GM21526 (cell line): ENCODE data around the gene DTWD2.

ENCODE experiments used
- ATAC-seq: cut with Tn5 transposase; IDR thresholded peaks from one replicate; pipeline ENCODE4 v1.9.1; 2021; ENCODE audit warnings: moderate library complexity; ENCODE audit not compliant: unreplicated experiment, low FRiP score

The DTWD2 gene, protein sequence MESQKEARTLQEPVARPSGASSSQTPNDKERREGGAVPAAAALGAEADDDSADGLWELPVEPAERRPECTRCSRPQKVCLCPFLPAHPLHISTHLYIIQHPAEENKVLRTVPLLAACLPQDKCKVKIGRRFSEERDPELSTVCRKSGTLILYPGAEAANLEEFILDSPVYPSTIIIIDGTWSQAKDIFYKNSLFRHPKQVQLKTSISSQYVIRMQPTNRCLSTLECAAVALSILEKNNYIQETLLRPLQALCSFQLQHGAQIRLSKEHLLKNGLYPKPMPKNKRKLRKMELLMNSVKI

DNA sequence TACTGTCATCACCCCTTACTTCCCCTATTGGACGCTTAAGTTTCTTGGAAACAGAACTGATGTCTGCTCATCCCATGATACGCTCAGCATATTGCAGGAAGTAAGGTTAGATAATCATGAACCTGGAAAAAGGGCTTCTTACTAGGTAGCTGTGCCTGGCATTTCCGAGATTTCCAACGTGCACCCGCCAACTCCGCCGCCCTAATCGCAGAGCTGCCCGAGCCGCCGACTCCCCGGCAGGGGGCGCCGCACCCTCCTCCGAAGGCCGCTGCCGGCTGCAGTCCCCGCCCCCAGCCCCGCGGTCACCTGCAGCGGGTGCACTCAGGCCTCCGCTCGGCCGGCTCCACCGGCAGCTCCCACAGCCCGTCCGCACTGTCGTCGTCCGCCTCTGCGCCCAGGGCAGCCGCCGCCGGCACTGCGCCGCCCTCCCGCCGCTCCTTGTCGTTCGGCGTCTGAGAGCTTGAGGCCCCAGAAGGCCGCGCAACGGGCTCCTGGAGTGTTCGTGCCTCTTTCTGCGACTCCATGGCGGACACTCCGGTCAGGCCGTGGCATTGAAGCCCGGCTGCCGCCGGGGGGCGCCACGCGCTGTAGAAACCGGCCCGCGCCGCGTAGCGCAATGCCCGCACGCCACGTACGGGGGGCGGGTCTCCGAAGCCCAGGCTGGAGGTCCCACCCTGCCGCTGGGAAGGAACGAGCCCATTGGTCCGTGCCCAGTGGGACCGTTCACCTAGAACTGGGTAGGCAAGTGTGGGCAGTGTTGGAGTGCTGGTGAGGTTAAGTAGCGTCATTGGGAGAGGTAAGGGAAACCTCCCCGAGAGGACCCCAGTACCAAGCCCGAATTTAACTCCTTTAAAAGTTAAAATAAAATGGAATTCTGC is at the start of gene DTWD2:
Gene DTWD2 (minus strand): TSS at position 560 of the 878 bp plus-strand sequence. CDS start 36 bp downstream, at position 524.
- ATAC-seq = peak; percentile 96

DNA sequence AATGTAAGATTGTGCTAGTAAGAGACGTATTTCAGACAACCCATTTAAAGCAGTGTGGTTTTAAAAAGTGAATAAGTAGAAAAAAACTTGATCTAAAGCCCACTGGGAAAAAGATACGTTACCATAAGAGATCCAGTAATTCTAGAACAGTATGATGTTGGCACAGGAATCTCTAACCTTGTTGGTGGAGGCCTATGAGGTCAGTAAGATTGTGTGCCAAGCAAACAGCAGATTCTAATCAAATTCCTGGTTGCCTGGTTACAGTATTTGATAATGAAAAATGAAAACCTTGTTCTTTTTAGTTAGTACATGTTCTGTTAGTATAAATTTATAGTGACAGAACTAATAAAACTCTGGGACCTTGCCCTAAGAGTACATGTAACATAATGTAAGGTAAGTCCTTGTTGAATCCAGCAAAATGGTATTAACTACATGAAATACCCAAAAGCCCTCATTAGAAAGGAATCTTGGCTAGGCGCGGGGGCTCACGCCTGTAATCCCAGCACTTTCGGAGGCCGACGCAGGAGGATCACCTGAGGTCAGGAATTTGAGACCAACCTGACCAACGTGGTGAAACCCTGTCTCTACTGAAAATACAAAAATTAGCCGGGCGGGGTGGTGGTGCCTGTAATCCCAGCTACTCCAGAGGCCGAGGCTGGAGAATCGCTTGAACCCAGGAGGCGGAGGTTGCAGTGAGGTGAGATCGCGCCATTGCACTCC is 49.3 kb upstream of the DTWD2 start:
- ATAC-seq = no peak

DNA sequence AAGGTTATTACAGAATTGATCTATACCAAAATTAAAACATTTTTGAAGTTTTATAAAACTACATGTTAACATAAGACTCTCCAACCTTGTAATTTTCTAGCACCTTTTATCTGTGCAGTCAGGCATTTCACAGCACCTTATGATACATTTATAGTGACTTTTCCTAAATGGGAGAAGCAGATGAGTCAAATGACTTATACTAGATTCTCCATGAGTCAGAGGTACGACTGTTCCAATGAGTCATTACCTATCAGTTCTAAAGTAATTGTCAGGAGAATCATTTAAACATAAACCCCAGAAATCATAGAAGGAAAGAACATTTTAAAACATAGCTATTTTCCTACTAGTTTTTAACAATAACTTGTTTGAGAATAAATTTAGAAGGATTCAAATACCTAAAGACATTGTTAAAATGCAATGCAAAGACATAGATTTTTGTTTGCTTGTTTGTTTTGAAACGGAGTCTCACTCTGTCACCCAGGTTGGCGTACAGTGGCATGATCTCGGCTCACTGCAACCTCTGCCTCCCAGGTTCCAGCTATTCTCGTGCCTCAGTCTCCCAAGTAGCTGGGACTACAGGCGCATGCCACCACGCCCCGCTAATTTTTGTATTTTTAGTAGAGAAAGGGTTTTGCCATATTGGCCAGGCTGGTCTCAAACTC is 47.9 kb upstream of the DTWD2 start:
- ATAC-seq = no peak

DNA sequence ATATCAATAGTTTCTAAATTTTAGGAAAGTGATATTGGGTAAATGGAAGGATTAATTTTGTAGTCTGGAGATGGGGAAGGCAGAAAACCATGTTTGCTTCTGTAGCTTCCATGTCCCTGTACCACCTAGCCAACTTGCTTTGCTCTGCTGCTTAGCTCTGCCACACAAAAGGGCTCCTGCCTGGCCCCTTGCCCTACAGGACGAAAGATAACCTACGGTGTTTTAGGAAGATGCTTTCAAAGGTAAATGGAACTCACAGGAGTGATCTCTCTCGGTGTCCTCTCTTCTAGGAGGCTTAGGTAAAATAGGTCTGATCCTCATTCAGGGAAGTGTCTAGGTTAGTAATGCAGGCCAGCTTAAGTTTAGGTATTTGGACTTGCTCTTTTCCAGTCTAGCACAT is 44.8 kb upstream of the DTWD2 start:
- ATAC-seq = no peak

DNA sequence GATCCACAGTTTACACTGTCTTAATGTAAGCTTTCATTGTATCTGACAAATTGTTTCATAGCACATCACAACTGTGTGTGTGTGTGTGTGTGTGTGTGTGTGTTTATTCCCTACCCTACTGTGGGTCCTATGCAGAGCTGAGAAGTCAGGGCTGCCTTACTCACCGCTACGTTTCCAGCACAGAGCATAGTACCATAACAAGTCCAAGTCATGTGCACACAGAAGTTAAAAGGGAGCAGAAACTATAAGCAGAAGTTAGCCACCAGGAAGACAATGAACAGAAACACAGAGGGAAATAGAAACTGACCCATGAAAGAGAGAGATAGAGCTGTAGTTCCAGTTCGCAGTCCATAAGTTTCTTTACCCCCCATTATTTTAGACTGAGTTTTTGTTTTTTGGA is 44.3 kb upstream of the DTWD2 start:
- ATAC-seq = peak; percentile 38

DNA sequence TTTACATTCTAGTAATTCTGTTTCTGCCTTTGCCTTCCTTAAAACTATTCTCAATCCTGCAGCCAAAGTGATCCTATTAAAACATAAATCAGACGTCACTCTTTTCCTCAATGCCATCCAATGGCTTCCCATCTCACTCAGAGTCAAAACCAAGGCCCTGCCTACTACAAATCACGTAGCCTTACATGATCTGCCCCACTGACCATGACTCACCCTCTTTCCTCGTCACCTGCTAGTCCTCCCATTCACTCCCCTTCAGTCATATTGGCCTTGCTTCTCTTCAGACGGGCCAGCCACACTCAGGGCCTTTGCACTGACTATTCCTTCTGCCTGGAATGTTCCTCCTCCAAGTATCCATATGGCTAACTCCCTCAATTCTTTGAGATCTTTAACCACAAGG is 43.6 kb upstream of the DTWD2 start:
- ATAC-seq = peak; percentile 46

DNA sequence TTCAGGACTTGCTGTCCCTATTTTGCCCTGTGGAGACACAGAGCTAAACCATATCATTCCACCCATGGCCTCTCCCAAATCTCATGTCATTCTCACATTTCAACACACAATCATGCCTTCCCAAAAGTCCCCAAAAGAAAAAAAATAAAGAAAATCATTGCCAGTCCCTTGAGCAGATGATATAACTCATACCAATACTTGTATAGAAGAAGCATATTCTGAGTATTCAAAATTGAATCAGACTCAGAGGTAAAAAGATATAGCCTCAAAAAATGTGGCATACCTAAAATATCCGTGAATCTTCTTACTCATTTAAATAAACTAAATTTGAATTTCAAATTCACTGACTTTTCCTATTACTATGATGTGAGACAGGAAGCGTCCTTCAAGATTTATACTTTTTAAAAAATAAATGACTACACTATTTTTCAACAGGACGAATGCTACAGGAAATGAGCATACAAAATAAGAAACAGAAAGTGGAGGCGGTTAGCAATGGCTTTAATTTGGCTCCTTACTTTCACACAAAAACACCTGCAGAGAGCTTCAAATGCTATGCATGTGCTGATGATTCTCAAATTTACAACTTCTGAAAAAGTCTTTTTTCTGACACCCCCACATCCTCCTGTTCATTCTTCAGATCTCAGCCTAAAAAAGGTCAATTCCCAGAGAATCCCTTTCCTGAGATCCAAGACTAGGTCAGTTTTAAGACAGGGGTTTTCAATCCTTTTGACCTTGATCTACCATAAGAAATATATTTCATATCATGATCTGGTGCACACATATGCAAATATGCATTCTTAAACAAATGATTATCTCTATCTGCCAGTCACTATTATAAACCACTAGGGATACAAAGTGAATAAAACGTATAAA is 42.9 kb upstream of the DTWD2 start:
- peak; percentile 82 for ATAC-seq

DNA sequence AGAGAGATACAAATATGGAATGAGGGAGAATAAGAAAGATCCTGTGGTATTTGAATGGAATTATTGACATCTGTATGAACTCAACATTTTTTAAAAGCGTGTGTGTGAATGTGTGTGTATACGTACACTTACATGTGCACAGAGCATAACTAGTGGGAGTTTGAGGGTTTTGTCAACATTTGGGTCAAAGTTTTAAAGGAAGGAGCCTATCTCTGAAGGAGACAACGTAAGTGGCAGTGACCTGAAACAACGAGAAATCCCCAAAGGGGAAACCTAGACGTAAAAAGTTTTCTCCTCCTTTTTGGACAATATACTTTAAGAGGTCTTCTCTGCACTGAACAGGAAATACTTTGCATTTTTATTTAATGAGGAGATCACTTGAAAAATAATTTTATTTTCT is 40.2 kb upstream of the DTWD2 start:
- no peak for ATAC-seq

DNA sequence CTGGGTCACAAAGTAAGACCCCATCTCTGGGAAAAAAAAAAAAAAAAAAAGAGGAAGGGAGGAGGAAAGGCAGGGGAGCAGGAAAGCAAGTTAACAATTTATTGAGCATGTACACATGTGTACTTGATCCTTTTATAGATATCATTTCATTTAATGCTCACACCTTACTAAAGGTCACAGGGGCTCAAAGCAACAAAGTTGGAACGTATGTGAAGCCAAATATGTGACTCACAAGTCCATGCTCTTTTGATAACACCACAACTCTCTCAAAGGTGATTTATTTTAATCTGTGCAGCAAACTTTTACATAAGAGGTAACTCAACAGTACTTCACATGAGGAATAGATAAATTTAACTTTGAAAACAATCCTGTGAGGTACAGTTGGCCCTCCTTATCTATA is 34.4 kb upstream of the DTWD2 start:
- ATAC-seq = no peak

DNA sequence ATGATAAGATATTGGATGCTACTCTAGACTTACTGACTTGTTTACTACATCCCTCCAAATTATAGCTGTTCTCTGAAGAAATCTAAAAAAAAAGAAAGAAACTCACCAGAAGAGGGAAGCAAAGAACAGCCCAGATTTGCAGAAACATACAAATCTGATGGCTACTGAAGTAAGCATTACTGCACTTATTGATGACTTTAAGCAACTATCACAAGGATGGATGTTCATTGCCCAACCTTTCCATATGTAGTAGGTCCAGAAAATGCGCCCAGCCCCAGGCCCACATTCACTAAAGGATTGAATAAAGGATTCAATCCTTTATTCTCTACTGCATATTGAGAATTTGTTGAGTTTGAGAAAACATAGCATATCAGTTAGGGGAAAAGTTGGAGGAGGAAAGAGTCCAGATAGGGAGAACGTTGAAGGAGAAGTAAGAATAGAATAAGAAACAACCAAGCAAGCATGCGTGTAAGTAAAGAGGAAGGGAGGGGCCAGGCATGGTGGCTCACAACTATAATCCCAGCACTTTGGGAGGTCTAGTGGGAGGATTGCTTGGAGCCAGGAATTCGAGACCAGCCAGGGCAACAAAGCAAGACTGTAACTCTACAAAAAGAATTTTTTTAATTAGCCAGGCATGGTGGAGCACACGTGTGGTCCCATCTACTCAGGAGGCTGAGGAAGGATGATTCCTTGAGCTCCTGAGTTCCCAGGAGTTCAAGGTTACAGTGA is 33.8 kb upstream of the DTWD2 start:
- ATAC-seq = peak; percentile 56

DNA sequence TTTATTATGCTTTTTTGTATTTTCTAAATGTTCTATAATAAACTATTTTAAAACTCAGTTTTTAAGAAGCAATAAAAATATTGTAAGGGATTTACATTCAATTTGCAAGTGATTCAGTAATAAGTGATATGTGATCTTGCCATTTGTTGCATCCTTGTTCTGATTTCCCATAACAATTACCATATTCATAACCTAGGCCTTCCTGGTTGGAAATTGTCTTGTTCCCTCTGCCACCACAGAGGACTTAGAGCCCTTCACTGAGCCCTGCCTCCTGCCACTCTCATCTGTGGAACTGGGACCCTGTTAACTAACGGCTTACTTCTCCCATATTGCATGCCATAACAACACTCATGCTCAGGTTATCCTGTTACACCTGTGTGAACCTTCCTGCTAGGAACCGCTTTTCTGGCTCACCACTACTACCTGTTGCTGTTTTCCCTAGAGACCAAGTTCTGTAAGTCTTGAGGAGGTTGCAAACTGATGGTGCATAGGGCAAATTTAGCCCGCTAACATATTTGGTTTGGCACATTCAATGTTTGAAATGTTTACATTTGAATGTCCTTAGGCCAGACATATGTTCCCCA is 32.9 kb upstream of the DTWD2 start:
- ATAC-seq = no peak

DNA sequence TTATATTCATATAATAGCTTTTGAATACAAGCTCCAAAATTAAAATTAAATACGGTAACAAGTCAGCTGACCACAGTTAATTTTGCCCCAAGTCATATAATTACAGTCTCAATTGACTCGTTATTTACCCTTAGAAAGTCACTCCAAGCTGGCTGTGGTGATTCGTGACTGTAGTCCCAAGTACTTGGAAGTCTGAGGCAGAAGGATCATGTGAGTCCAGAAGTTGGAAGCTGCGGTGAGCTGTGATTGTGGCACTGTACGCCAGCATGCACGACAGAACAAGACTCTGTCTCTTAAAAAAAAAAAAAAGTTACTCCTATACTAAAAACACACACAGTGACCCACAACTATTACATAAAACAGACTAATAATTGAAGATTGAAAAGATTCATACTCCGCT is 31.6 kb upstream of the DTWD2 start:
- ATAC-seq = no peak

DNA sequence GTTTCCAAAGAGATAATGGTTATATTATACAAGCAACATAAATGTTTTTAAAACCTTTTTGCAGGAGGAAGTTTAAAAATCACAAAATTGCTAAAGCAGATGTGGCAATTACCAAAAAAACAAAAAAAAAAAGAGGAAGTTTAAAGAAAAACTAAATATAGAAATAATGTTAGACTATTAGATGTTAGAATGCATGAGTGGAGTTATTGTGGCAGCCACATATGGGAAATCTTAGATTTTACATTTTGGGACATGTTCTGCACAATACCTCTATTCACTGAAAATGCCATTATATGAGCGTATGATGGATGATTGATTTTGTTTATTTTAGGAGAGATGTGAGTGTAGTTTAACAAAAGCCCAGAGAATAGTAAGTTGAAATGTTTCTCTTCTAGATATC is 31.2 kb upstream of the DTWD2 start:
- ATAC-seq = no peak

DNA sequence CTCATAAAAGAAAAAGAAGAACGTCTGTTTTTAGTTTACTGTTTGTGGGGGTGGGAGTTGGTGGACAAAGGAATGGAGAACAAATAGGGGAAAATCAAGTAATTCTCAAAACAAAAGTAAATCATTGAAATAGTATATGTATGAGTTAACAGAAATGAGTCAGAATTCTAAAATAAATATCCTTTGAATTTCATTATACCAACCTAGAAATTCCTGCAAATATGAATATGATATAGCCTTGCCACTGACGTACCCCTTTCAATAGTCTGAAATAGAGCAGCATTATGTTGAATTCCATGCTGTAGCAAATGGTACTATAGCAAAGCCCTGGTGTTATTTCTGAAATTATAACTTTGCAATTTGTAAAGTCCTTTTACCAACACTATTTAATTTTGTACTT is 29.6 kb upstream of the DTWD2 start:
- no peak for ATAC-seq

DNA sequence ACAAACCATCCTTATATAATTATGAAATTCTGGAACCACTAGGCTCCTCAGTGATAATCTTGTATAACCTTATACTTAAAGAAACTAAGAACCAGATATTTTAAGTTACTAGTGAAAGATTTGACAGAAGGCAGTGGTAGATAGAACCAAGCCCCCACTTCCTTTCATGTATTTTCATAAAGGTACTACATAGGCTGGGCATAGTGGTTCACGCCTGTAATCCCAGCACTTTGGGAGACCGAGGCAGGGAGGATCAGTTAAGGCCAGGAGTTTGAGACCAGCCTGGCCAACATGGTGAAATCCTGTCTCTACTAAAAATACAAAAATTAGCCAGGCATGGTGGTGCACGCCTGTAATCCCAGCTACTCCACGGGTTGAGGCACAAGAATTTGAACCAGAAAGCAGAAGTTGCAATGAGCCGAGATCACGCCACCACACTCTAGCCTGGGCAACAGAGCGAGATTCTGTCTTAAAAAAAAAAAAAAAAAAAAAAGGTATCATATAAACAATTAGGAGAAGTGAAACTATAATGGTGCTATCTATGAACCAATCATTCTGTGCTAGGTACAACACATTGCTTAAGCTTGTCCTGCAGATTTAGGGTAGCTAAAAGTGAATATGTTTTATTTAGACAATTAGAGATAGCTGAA is 27.9 kb upstream of the DTWD2 start:
- peak; percentile 84 for ATAC-seq

DNA sequence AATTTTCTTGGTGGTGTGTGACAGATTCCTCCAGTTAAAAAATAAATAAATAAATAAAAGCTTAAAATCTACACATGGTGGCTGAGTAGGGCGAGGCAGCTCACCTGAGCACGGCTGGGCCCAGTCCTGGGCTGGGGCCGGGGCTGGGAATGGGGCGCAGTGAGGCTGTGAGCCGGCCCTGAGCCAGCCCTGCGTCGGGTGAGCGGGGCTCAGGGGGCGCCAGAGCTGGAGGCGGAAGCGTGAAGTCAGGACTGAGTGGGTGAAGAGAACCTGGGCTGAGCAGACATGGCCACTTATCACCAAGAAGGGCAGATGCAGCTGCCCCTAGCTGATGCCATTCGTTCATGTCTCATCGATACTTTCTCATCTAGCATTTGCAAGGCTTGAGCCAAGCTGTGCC is 22.8 kb upstream of the DTWD2 start:
- no peak for ATAC-seq

DNA sequence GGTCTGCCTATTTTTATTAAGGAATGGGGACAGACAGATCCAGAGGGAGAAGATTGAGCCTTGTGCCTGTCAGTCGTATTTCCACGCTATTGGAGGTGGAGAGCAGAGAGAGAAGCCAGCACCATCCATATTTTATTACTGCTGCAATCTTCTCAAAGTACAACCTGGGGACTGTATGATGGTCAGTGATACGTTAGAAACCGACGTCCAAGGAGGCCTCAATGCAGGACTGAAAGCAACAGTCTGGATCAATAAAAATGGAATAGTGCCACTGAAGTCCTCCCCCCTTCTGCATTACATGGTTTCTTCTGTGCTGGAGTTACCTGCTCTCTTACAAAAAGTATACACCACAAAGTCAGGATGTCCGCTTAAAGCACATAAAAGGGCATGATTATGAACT is 21.9 kb upstream of the DTWD2 start:
- no peak for ATAC-seq

DNA sequence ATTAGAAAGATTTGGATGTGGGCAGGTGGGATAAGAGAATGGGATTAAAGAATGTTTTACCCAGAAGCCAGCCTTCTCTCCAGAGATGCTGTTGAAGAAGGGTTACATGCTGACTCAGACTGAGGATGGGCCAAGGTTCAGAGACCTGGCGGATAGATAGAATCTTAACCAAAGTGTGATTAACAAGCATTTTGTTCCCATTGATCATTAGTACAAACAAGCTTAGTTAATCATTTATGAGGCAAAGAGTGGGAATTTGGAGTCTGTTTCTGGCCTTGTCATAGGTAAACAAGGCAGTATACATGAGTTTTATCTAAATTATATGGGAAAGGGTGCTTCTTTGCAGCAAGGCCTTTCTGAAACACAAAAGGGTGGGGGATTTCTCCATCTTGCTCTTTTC is 20.8 kb upstream of the DTWD2 start:
- ATAC-seq = no peak
